ENCODE data around the gene SASH1.
"Not testable (repeated sequence)": the region's sequence is repeated elsewhere in the genome, so short reads cannot be mapped to it uniquely, and the experiment has no call there.

SASH1 gene

DNA sequence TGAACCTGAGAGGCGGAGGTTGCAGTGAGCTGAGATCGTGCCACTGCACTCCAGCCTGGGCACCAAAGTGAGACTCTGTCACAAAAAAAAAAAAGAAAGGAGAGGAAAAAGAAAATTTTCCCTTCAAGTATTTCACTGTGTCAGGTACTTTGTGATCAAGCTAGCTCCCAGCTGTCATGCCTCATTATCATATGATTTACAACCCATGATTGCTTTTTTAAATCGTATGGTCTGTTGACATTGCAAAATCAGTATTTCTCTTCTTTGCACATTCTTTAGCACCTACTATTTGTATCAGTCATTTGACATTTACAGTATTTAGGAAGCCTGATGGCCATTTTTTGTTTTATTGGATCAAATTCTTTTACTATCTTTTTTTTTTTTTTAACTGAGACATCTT lies 22.4 kb downstream of the SASH1 start:
- DNase-seq (ENCODE audit: low read depth in 2 of 2), result no peak

DNA sequence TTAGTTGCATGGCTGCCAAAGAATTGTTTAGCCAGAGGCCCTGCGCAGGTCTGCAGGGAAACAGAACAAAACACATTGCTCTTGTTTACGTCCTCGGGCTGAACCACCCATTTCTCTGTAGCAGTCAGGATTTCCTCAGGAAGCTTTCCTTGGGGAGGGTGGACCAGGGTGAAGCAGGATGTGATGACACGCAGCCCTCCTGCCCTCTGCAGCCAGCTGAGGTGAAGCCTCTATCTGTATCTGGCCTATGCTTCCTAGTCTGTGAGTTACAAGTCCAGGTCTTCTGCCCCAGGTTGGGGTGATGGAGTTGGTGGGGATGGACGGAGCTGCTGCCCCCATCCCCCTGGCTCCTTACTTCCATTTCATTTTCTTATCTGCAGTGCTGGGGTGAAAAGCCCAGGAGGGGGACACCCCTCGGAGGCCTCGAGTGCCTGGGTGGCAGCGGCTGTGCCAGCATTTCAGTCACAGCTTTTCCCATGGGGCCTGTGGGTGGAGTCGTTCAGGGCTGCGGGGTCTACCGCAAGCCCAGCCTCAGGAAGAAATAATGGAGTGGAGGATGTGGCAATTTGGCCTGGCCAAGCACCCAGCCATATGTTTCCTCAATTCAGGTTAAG lies 24.9 kb downstream of the SASH1 start:
- DNase-seq (ENCODE audit: low read depth in 2 of 2), result no peak

DNA sequence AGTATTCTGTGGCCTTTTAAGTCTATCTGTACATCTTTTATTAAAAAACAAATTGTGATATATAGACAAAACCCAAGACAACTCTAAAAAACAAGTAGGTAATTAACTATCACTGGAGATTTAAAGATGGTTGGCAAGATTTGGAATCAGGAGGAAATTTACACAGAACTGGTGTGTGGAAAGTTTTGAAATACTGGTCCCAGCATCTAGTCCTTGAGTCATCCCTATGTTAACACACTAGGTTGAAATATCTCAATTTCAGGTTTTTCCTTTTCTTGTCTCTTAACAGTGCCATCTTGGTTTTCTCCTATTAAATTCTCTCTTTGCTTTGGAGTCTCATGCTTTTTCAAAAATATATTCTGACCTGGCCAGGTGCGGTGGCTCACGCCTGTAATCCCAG lies 27.5 kb downstream of the SASH1 start:
- DNase-seq (ENCODE audit: low read depth in 2 of 2), result no peak

DNA sequence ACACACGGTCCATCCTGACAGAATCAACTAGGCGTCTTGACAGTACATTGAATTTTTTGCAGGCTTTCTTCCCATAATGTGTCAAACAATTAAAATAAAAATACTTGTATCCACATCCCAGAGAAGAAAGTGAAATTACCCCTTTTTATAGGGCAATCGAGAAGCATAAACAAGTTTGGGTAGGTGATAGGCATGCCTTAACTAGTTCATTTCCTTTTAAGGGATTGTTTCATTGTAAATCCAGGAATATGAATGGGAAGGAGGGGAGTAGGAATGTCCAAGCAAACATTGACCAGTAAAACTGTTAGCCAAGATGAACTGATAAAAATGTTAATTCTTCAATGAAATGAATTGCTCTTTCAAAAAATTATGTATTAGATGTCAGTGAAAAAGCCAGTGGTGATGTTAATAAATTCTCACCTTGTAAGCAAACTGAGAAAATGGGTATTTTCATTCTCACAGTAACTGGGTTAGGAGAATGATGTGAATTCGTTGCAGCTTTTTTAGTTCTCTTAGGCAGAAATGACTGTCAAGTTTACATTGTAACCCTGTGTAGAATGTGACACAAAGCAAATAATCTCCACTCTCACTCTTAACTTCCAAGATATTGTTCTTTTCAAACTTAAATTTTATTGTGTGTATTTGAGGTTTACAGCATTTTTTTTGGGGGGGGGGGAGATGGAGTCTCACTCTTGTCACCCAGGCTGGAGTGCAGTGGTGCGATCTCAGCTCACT lies 31.6 kb downstream of the SASH1 start:
- DNase-seq (ENCODE audit: low read depth in 2 of 2), result no peak

DNA sequence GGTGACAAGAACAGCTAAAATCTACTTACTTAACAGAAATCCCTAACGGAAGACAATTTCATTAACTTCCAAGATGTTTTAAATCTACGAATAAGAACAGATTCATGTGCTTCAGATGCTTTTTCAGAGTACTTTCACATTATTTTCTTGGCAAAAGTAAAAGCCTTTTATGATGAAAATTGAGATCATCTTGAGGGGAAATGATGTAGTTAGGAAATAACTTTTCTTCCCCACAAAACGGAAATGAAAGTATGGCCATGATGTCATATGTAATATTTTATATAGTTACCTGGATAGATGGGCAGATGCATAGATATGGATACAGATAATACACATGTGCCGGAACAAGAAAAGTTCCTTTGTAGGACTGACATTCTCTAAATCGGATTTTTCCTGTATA lies 32.8 kb downstream of the SASH1 start:
- DNase-seq (ENCODE audit: low read depth in 2 of 2), result no peak

DNA sequence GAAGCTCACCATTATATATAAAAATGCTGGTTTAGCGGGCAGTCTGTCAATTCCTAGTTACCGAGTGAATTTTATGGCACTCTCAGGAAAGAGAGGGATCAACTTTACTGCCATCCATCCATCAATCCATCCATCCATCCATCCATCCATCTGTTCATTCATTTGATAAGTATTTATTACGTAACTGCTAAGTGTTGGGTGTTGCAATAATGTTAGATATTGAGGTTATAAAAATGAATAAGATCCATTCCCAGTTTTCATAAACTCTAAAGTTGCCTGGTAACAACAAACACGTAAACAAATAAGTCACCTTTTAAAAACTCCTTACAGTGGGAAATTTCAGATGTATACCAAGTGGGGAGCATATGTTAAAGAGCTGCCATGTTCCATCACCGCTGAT lies 36.8 kb downstream of the SASH1 start:
- DNase-seq (ENCODE audit: low read depth in 2 of 2), result no peak

DNA sequence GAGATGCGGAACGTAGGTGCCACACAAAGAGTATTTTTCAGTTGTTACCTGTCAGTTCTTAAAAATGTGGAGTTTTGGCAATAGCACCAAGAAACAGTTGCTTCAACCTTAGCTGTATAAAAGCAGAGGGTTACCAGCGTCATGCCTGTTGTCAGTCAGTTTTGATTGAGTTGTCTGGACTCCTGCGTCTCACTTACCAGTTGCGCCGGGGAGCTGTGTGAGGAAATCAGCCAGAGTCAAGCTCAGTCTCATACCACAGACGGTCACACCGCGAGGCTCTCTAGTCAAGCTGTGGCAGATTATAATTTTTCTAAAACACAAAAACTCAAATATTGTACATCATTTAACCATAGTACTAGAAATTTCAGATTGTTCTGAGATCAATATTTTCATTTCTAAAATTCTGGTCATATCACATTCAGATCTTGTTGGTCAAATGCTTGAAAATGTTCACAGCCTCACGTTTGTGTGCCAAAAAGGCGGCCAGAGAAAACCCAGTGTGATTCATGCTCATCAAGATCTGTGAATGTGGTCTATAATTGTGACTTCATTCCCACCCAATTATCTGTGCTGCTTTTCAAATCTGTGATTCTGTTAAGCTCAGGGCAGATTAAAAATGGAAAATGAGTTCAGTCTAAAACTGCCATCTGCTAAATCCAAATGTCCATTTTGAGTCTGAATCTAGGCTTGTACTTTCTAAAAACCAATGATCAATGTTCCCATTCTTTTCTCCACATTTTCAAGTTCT lies 37.5 kb downstream of the SASH1 start:
- no peak for DNase-seq (ENCODE audit: low read depth in 2 of 2)

DNA sequence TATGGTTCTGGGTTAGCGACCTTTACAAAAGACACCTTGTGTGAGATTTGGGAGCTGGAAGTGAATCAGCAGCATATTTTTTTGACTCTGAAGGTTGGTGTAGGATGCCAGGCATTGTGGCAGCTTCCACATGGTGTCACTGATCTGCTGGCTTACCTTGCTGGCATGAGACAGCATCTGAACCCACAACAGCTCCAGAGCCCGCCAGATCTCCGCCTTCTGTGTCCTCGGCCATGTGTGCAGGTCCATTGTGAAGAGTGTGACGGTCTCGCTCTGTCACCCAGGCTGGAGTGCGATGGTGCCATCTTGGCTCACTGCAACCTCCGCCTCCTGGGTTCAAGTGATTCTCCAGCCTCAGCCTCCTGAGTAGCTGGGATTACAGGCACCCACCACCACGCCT lies 39.4 kb downstream of the SASH1 start:
- not testable (repeated sequence) for DNase-seq (ENCODE audit: low read depth in 2 of 2)

DNA sequence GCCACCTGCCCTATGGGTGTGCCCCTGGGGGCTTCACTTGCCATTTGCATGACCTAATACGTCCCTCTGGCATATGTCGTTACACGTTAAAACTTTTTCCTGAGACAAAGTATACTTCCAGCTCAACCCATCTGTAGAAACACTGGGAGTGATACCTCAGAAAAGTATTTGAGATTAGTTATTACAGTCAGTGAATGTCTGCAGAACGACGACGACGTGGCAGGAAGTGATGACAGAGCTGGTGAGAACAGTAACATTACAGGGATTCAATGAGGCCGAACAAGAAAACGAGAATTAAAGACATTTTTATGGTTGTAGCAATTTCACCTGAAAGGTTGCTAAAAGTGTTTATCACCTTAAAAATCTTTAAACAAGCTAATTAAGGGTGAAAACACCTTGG lies 40.2 kb downstream of the SASH1 start:
- no peak for DNase-seq (ENCODE audit: low read depth in 2 of 2)

DNA sequence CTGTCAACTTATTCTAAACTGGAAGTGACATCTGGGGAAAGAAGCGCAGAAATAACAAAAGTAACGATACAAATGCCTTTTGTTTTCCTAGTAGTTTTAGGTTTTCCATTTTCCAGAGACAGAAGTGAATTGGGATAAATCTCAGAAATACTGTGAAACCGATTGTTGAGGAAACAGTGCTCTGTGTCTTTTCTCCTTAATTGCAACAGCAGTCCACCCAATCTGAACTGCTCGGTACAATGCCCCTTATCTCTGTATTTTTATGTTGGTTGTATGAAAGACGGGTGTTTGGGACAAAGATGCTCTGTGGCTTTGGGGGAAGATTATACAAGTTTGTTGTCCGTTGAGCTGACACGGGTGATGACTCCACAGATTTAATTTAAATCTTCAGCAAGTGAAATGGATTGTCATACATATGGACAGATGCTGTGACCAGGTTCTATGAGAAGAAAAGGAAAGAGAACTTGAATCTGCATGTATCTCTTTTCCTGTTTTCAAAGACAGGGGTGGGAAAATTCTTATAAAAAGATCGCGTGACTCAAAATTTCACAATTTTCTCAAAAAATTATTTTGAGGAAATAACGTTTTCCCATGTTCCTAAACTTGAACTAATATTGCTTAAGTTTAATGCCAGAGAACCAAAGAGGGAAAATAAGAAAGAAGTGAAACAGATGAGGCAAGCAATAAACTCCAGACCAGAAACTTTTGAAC lies 41.2 kb downstream of the SASH1 start:
- DNase-seq (ENCODE audit: low read depth in 2 of 2), result no peak

DNA sequence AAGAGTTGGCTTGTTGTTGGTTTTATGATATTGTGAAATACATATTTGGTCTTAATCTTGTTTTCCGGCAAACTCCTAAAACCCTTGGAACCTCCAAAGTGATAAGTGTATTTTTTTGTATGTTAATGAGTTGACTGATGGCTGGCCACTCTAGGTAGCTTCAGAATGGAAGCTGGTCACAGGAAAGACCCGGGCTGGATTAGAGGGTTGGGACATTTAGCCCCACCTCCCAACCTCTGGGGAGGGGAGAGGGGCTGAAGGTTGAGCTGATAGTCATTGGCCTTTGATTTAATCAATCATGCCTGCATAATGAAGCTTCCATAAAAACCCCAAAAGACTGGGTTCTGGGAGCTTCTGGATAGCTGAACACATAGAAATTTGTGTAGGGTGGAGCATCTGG lies 42.7 kb downstream of the SASH1 start:
- DNase-seq (ENCODE audit: low read depth in 2 of 2), result no peak

DNA sequence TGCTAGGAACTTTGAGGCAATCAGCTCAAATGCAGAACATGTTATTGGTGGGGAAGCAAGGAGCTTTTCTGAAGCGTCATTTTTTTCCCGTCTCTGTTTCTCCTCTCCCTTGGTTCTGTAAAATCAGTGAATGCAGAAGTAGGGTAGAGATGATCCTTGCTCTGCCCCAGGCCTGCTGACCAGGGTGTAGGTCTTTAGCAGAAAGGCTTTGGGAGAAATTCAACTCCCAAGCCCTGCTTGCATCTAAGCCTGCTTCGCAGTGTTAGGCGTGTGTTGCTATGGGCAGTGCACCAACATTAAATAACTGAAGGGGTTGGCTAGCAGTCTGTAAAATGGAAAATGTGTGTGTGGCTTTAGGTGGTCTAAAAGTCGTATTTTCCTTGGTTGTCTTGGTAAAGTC lies 45.9 kb downstream of the SASH1 start:
- DNase-seq (ENCODE audit: low read depth in 2 of 2), result no peak

DNA sequence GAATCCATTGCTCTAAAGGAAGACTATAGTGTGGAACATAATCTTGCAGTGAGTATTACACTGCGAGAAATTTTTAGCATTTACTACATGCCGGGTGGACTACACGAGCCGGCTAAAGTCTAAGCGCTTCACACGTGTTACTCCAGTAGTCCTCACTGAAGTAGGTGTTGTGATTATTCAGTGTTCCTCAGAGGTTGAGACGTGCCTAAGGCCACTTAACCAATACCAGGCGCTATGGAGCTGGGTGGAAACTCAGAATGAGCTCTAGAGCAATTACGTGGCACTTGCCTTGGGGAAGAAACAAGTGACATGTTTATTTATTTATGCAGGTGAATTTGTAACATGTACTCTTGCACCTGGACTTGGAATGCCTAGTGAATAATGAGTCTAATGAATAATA lies 46.4 kb downstream of the SASH1 start:
- DNase-seq (ENCODE audit: low read depth in 2 of 2), result no peak

DNA sequence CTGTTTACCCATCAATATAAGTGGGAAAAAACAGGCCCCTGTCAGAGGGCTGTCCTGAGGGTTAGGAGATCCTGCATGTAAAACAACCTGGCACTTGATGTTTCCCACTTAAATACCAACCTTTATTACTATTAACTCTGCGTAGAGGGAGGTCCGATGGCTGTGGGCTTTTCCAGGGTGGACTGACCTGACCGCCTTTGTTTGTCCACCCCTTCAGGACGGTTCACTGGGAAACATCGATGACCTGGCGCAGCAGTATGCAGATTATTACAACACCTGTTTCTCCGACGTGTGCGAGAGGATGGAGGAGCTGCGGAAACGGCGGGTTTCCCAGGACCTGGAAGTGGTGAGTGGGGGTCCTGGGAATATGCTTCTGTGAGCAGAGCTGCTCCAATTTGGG lies 47.3 kb downstream of the SASH1 start:
- no peak for DNase-seq (ENCODE audit: low read depth in 2 of 2)

DNA sequence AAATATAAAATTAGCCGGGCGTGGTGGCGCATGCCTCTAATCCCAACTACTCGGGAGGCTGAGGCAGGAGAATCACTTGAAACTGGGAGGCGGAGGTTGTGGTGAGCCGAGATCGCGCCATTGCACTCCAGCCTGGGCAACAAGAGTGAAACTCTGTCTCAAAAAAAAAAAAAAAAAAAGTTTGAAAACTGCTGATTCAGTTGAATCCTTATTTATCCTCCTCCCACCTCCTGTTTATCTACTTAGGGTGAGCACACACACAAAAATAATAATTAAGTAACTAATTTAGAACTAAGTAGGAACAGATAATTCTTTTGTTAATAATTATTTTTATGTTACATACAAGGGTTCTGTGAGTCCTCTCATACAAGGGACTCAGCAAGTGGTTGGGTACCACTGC lies 49.5 kb downstream of the SASH1 start:
- not testable (repeated sequence) for DNase-seq (ENCODE audit: low read depth in 2 of 2)

DNA sequence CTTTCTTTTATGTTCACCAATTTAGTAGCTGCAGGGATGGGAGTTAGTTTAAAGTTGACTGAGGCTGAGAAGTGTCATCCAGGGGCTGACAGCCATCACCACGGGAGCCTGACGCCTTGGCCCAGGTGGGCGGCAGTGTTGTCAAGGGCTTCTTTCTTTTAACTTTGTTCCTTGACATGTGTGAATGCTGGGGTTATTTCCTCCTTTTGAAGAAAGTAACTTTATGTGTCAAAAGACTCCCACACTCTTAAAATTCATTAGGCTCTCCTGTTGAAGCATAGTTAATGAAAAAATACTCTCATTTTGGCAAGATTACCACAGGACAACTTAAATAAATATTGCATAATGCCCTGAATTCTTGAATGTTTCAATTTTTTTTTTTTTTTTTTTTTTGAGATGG lies 50.0 kb downstream of the SASH1 start:
- no peak for DNase-seq (ENCODE audit: low read depth in 2 of 2)

DNA sequence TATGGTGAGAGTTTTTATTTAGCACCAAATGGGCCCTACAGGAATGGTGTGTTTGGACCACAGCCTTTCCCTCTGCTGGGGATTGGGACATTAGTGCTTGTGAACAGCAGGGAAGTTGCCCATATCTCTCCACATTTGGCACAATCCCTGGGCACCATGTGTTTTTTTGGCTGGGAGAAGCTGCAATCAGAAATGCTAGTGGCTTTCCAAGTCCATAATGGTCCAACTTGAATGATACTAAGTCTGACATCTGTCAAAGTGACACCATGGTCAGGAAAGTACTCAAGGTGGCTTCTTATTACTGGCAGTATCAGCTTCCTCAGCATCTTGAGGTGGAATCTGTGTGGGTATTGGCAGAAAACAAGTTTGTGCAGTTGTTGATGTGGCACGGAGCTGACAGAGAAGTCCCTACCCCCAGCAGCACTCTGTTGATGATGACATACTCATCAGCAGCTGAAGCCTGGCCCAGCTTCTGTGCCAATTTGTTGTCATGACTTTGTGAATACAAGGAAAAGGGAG lies 53.0 kb downstream of the SASH1 start:
- no peak for DNase-seq (ENCODE audit: low read depth in 2 of 2)

DNA sequence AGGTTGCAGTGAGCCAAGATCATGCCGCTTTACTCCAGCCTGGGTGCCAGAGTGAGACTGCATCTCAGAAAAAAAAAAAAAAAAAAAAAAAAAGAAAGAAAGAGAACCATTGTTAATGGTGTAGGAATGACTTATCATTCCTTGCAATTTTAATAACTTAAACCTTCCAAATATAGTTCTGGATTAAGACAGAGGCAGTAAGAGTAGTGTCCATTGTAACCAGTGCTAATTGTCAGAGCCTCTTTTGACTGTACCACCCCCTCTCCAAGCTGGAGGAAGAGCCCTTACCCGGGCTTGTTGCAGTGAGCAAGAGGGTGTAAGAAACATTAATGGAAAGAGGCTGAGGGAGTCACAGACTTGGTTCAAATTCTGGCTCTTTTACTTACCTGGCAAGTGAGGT lies 53.8 kb downstream of the SASH1 start:
- DNase-seq (ENCODE audit: low read depth in 2 of 2), result no peak

DNA sequence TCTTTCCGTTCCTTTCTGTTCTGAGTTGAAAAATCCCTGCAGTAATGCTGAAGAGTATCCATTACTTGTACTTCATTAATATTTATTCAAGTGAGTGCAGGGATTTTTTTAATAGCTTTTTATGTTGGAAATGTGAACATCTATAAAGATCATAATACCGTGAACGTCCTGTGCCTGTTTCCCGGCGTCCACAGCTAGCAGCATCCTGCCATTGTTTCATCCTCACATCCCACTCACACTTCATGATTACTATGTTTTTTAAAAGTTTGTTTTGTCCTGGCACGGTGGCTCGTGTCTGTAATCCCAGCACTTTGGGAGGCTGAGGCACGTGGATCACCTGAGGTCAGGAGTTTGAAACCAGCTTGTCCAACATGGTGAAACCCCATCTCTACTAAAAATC lies 54.3 kb downstream of the SASH1 start:
- no peak for DNase-seq (ENCODE audit: low read depth in 2 of 2)

DNA sequence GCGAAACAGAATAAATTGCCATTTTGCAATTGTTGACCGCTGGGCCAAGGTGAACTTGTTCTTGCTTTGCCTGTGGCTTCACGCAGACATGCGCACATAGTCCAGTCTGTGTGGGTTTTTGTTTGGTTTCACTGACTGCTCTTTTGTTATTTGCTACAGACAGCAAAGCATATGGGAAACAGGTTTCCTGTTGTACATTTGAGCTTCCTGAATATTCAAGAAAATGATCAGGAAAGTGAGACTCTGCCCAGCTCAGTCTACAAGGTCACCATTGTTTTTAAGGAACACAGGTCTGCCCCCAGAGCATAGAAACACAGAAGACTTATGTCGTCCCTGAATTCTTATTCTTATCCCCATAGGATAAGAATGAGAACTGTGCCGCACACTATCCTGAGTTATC lies 55.6 kb downstream of the SASH1 start:
- no peak for DNase-seq (ENCODE audit: low read depth in 2 of 2)

DNA sequence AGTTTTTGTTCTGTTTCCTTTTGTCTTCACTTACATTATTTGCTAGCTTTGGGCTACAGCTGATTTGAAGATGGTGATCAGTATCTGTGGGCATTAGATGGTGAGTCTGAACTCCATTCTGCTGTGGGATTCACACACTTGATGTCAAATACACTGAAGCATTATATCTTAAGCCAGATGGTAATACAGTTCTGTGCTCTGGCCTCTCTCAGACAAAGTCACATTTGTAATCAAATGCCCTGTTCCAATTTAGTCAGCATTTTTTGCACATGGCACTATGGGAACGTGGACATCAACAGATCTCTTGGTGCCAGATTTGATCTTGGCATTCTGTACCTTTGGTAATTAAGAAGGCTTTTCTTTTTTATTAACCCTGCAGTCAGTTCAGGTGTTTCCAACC lies 56.0 kb downstream of the SASH1 start:
- no peak for DNase-seq (ENCODE audit: low read depth in 2 of 2)

DNA sequence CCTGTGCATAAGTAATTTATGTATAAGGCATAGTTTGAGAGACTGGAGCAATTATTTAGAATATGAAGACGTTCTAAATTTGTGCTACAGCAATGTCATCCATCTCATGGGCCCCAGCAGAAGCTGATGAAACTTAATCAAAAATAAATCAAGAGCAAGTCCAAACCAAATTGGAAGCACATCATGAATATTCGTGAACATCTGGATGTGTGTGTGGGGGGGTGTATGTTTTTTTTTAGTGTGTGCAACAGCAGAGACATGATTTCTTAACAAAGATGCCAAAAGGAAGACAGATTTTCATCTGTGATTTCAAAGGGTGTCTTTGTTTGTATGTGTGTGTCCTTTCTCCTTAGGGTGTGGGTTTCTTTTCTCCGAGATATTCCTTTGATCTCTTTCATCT lies 58.9 kb downstream of the SASH1 start:
- no peak for DNase-seq (ENCODE audit: low read depth in 2 of 2)
